ENCODE results near the gene NNAT. TPM values are rescaled to one million over a fixed set of nuclear protein-coding genes. Genes with fewer than 3 reads are reported as not detected.

The NNAT gene
- total RNA-seq, 1 experiment from 2014 or later = not detected

- Histone ChIP-seq H3K9me3 (ENCODE audit: low read depth, low read length, poor library complexity, severe bottlenecking) (no peaks in the 10 kb centered on the region), H3K36me3 (ENCODE audit: insufficient read depth, low read length, poor library complexity, severe bottlenecking) (no peaks in the 10 kb centered on the region), H3K27ac (ENCODE audit: low read depth, low read length, poor library complexity, severe bottlenecking) (peak overlapping the region; percentile 100), H3K4me1 (ENCODE audit: insufficient read depth, low read length, poor library complexity, severe bottlenecking) (peaks cover 16% of the 10 kb centered on the region), H3K4me3 (ENCODE audit: low read depth, low read length, poor library complexity, severe bottlenecking) (peak overlapping the region; percentile 89), H3K27me3 (replicated peaks; ENCODE audit: insufficient read depth, low read depth, low read length, poor library complexity) (no peaks in the 10 kb centered on the region)
- no peak for DNase-seq (ENCODE audit: low spot score)
- POLR2A ChIA-PET (ENCODE audit: low non-redundant PET) = no interaction called here
- BruUV-seq (replicated peaks) = TSS peak; percentile 97
- intact Hi-C loops (cut with micrococcal nuclease; ENCODE audit: unreplicated experiment) = loop anchor here (10.0 kb wide), 1 partner anchor 144 kb away; no protein-coding TSS in a partner anchor
- no peak for TF ChIP-seq EZH2 (IDR thresholded peaks at IDR 0.05; ENCODE audit: borderline replicate concordance, low read depth, low read length, poor library complexity, severe bottlenecking)
- TF ChIP-seq CTCF (conservative IDR thresholded peaks at IDR 0.05; ENCODE audit: low read depth, low read length) = no peak
- CTCF ChIA-PET = interaction anchor here (0.6 kb wide), 1 partner anchor 269 kb away, joined by 3 read pairs; no protein-coding TSS in a partner anchor
These were observed 7.6 kb downstream of the NNAT start for GRCh38 chr20:37528446-37529213.

GRCh38 chr20:37529214-37529967 is 8.3 kb downstream of the NNAT start:
- POLR2A ChIA-PET (ENCODE audit: low non-redundant PET) = no interaction called here
- DNase-seq (ENCODE audit: low spot score) = no peak
- Histone ChIP-seq H3K4me1 (ENCODE audit: insufficient read depth, low read length, poor library complexity, severe bottlenecking) (peaks cover 16% of the 10 kb centered on the region), H3K27ac (ENCODE audit: low read depth, low read length, poor library complexity, severe bottlenecking) (no peak overlapping the region), H3K9me3 (ENCODE audit: low read depth, low read length, poor library complexity, severe bottlenecking) (no peaks in the 10 kb centered on the region), H3K4me3 (ENCODE audit: low read depth, low read length, poor library complexity, severe bottlenecking) (no peak overlapping the region), H3K36me3 (ENCODE audit: insufficient read depth, low read length, poor library complexity, severe bottlenecking) (no peaks in the 10 kb centered on the region), H3K27me3 (replicated peaks; ENCODE audit: insufficient read depth, low read depth, low read length, poor library complexity) (no peaks in the 10 kb centered on the region)
- TF ChIP-seq EZH2 (IDR thresholded peaks at IDR 0.05; ENCODE audit: borderline replicate concordance, low read depth, low read length, poor library complexity, severe bottlenecking) (no peak), CTCF (conservative IDR thresholded peaks at IDR 0.05; ENCODE audit: low read depth, low read length) (no peak)
- no TSS peak for BruUV-seq (replicated peaks)
- CTCF ChIA-PET = no interaction called here
- intact Hi-C loops (cut with micrococcal nuclease; ENCODE audit: unreplicated experiment) = loop anchor here (10.0 kb wide), 1 partner anchor 145 kb away; no protein-coding TSS in a partner anchor

GRCh38 chr20:37529968-37530600 is 9.0 kb downstream of the NNAT start:
- H3K4me1 ChIP-seq (ENCODE audit: insufficient read depth, low read length, poor library complexity, severe bottlenecking) = peaks cover 16% of the 10 kb centered on the region
- DNase-seq (ENCODE audit: low spot score) = no peak
- no TSS peak for BruUV-seq (replicated peaks)
- H3K27ac ChIP-seq (ENCODE audit: low read depth, low read length, poor library complexity, severe bottlenecking) = no peak overlapping the region
- H3K9me3 ChIP-seq (ENCODE audit: low read depth, low read length, poor library complexity, severe bottlenecking) = no peaks in the 10 kb centered on the region
- no peaks in the 10 kb centered on the region for H3K27me3 ChIP-seq (replicated peaks; ENCODE audit: insufficient read depth, low read depth, low read length, poor library complexity)
- TF ChIP-seq EZH2 (IDR thresholded peaks at IDR 0.05; ENCODE audit: borderline replicate concordance, low read depth, low read length, poor library complexity, severe bottlenecking) = no peak
- TF ChIP-seq CTCF (conservative IDR thresholded peaks at IDR 0.05; ENCODE audit: low read depth, low read length) = no peak
- ChIA-PET CTCF (no interaction called here), POLR2A (ENCODE audit: low non-redundant PET) (no interaction called here)
- H3K36me3 ChIP-seq (ENCODE audit: insufficient read depth, low read length, poor library complexity, severe bottlenecking) = no peaks in the 10 kb centered on the region
- intact Hi-C loops (cut with micrococcal nuclease; ENCODE audit: unreplicated experiment) = loop anchor here (10.0 kb wide), 1 partner anchor 145 kb away; no protein-coding TSS in a partner anchor
- no peak overlapping the region for H3K4me3 ChIP-seq (ENCODE audit: low read depth, low read length, poor library complexity, severe bottlenecking)
